B cell (primary cell): ENCODE measurements around the gene RNF130.

Source experiments
- CTCF ChIP-seq: fragments of 200-600 bp; IDR thresholded peaks from one replicate; pipeline ENCODE4 v1.8.0; 2022; ENCODE audit warnings: antibody characterized with exemption, mild to moderate bottlenecking
- EZH2 ChIP-seq: IDR thresholded peaks from 2 replicates; pipeline ENCODE4 v1.6.1; 2012; ENCODE audit warnings: borderline replicate concordance, low read depth, mild to moderate bottlenecking, moderate library complexity, low read length; ENCODE audit not compliant: insufficient read depth, poor library complexity, severe bottlenecking

GRCh38 chr5:180105827-180106312 lies 34.3 kb upstream of the RNF130 start:
- TF ChIP-seq CTCF (no peak), EZH2 (no peak)
